ENCODE data around the gene DDX49. TPM values are rescaled to one million over a fixed set of nuclear protein-coding genes. Genes with fewer than 3 reads are reported as not detected.

DDX49 gene
- total and polyA plus RNA-seq, 2 donors (not counting 1 experiment from before 2014, with no cell fraction given) = 38.9 to 47.5 TPM

DNA sequence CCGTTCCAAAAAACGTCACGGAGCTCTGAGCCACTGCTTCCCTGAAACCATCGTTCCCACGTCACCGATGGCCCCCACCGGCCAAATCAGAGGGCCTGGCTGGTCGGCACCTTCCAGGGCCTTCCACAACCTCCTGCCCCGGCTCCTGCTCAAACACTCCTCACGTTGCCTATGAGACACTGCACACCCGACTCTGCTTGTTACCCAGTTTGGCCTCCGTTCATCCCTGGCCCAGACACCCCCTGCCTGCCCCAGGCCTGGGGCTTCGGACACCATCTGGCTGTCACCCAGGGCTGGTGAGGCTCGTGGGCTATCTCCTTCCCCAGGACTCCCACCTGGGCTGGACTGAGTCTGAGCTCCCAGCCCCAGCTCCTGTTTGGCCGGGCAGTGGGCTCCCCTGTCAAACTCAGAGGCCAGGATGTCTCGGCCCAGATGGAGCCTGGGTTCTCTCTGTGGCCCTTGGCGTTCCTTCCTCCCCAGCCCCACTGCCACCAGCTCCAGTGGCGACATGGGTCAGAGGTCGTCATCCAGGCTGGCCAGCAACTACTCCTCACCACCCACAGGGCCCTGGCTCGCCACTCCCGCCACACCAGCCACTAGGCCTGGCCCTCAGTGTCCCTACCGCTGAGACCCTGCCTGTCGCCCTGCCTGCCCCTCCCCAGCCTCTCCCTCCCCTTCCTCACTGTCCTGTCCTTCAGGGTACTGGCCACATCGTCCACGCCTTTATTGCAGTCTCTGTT is 41.3 kb upstream of the DDX49 start:
- ATAC-seq (ENCODE audit: low read depth) = no peak
- Histone ChIP-seq H4K20me1 (ENCODE audit: control insufficient read depth, insufficient read depth, low read length, poor library complexity, severe bottlenecking) (no peaks in the 10 kb centered on the region), H3K4me2 (replicated peaks; ENCODE audit: low read depth, low read length, poor library complexity, severe bottlenecking) (no peak overlapping the region), H3K27me3 (replicated peaks in 1 of 4; ENCODE audit: control extremely low read depth in 1 of 4, control insufficient read depth in 3 of 4, insufficient read depth in 4 of 4, low read length in 3 of 4) (peaks cover 0 to under 1% (median 0%) of the 10 kb centered on the region in 4 experiments), H3K9me3 (ENCODE audit: control extremely low read depth in 1 of 3, control insufficient read depth in 2 of 3, insufficient read depth in 1 of 3, low read length in 2 of 3) (peaks cover 0 to 27% (median 4%) of the 10 kb centered on the region in 3 donors), H3K27ac (ENCODE audit: low read length in 2 of 2) (no peak overlapping the region), H3K9ac (ENCODE audit: low read length) (no peak overlapping the region), H3K4me3 (ENCODE audit: control extremely low read depth in 1 of 5, extremely low read depth in 1 of 5, insufficient read depth in 1 of 5, low read depth in 2 of 5, low read length in 4 of 5) (no peak overlapping the region), H2AFZ (ENCODE audit: insufficient read depth, low read depth, low read length, poor library complexity, severe bottlenecking) (no peak overlapping the region), H3K79me2 (ENCODE audit: control insufficient read depth, insufficient read depth, low read length) (no peaks in the 10 kb centered on the region), H3K4me1 (ENCODE audit: control insufficient read depth in 2 of 2, insufficient read depth in 2 of 2, low read length in 2 of 2) (no peaks in the 10 kb centered on the region), H3K36me3 (replicated peaks in 1 of 2; ENCODE audit: control extremely low read depth in 1 of 2, control insufficient read depth in 1 of 2, extremely low read depth in 1 of 2, insufficient read depth in 2 of 2, low read length in 1 of 2) (no peaks in the 10 kb centered on the region)
- POLR2A ChIA-PET = no interaction called here
- no peaks in the 10 kb centered on the region for H3K4me1 Mint-ChIP-seq
- 93% methylated on average over 25 of the region's 25 CpGs for WGBS (ENCODE audit: insufficient coverage)
- CTCF ChIA-PET = no interaction called here
- peaks cover 3% of the 10 kb centered on the region for H3K9me3 Mint-ChIP-seq (ENCODE audit: insufficient read depth)
- no peak for DNase-seq
- TF ChIP-seq, protein P1, sequence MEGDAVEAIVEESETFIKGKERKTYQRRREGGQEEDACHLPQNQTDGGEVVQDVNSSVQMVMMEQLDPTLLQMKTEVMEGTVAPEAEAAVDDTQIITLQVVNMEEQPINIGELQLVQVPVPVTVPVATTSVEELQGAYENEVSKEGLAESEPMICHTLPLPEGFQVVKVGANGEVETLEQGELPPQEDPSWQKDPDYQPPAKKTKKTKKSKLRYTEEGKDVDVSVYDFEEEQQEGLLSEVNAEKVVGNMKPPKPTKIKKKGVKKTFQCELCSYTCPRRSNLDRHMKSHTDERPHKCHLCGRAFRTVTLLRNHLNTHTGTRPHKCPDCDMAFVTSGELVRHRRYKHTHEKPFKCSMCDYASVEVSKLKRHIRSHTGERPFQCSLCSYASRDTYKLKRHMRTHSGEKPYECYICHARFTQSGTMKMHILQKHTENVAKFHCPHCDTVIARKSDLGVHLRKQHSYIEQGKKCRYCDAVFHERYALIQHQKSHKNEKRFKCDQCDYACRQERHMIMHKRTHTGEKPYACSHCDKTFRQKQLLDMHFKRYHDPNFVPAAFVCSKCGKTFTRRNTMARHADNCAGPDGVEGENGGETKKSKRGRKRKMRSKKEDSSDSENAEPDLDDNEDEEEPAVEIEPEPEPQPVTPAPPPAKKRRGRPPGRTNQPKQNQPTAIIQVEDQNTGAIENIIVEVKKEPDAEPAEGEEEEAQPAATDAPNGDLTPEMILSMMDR (IDR thresholded peaks at IDR 0.05) = no peak
- TF ChIP-seq EZH2 (IDR thresholded peaks at IDR 0.05; ENCODE audit: borderline replicate concordance, insufficient read depth, low read depth, low read length, poor library complexity, severe bottlenecking) = no peak
- no peak overlapping the region for H3K27ac Mint-ChIP-seq
- intact Hi-C loops (cut with micrococcal nuclease) = no loop called here
- no peak overlapping the region for H3K4me3 Mint-ChIP-seq
- no peaks in the 10 kb centered on the region for H3K27me3 Mint-ChIP-seq

DNA sequence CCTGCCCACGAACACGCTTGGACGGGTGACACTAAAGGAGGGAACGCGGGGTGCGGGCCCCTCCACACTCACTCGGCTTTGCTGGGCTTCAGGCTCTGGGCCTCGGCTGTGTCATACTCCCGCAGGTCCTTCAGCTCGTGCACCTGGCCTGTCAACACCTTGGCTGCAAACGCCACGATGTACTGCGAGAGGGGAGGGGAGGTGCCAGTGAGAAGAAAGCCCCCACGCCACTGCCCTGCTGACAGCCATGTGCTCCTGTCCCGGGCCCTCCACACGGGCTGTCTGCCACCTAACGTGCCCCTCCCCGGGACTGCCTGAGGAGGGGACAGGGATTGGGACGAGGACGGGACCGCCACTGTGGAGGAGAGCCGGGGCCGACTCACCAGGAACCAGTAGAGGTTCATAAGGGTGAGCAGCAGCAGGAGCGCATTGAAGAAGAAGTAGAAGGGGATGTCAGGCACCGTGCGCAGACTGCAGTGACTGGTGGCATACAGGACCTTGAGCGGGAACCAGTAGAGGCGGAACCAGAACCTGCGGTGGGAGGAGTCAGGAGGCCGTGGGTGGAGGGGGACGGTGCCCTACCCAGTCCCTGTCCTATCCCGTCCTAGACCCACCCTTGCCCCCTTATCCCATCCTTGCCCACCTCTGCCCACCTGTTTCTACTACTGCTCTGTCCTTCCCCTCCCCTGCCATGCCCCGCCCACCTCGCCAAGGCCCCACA is 40.5 kb upstream of the DDX49 start:
- Histone ChIP-seq H3K79me2 (ENCODE audit: control insufficient read depth, insufficient read depth, low read length) (no peaks in the 10 kb centered on the region), H3K9me3 (ENCODE audit: control extremely low read depth in 1 of 3, control insufficient read depth in 2 of 3, insufficient read depth in 1 of 3, low read length in 2 of 3) (peaks cover 0 to 27% (median 4%) of the 10 kb centered on the region in 3 donors), H3K27ac (ENCODE audit: low read length in 2 of 2) (no peak overlapping the region), H3K36me3 (replicated peaks in 1 of 2; ENCODE audit: control extremely low read depth in 1 of 2, control insufficient read depth in 1 of 2, extremely low read depth in 1 of 2, insufficient read depth in 2 of 2, low read length in 1 of 2) (no peaks in the 10 kb centered on the region), H2AFZ (ENCODE audit: insufficient read depth, low read depth, low read length, poor library complexity, severe bottlenecking) (no peak overlapping the region), H3K27me3 (replicated peaks in 1 of 4; ENCODE audit: control extremely low read depth in 1 of 4, control insufficient read depth in 3 of 4, insufficient read depth in 4 of 4, low read length in 3 of 4) (no peaks in the 10 kb centered on the region), H3K9ac (ENCODE audit: low read length) (no peak overlapping the region), H4K20me1 (ENCODE audit: control insufficient read depth, insufficient read depth, low read length, poor library complexity, severe bottlenecking) (no peaks in the 10 kb centered on the region), H3K4me3 (ENCODE audit: control extremely low read depth in 1 of 5, extremely low read depth in 1 of 5, insufficient read depth in 1 of 5, low read depth in 2 of 5, low read length in 4 of 5) (no peak overlapping the region), H3K4me2 (replicated peaks; ENCODE audit: low read depth, low read length, poor library complexity, severe bottlenecking) (no peak overlapping the region), H3K4me1 (ENCODE audit: control insufficient read depth in 2 of 2, insufficient read depth in 2 of 2, low read length in 2 of 2) (no peaks in the 10 kb centered on the region)
- POLR2A ChIA-PET = no interaction called here
- no peak overlapping the region for H3K4me3 Mint-ChIP-seq
- intact Hi-C loops (cut with micrococcal nuclease) = no loop called here
- H3K27ac Mint-ChIP-seq = no peak overlapping the region
- no peaks in the 10 kb centered on the region for H3K27me3 Mint-ChIP-seq
- ATAC-seq (ENCODE audit: low read depth) (no peak), DNase-seq (no peak)
- CTCF ChIA-PET = no interaction called here
- TF ChIP-seq EZH2 (IDR thresholded peaks at IDR 0.05; ENCODE audit: borderline replicate concordance, insufficient read depth, low read depth, low read length, poor library complexity, severe bottlenecking) = no peak
- TF ChIP-seq, protein P1 (IDR thresholded peaks at IDR 0.05) = no peak
- H3K4me1 Mint-ChIP-seq = no peaks in the 10 kb centered on the region
- H3K9me3 Mint-ChIP-seq (ENCODE audit: insufficient read depth) = peaks cover 3% of the 10 kb centered on the region
- WGBS (ENCODE audit: insufficient coverage) = 93% methylated on average over 31 of the region's 34 CpGs
